AG04449 (cell line): ENCODE measurements around the gene NUDT9.

ENCODE experiments used
- CTCF ChIA-PET: fragments of 350-600 bp; formaldehyde crosslinking; extraction: SDS; loops from one replicate; lab custom pipeline; 2021; ENCODE audit warnings: antibody characterized with exemption; lab: Yijun Ruan, JAX
- POLR2A ChIA-PET: fragments of 400-600, 350-600 bp; formaldehyde crosslinking; extraction: SDS; loops from one replicate; lab custom pipeline; 2020; ENCODE audit warnings: antibody characterized with exemption, inconsistent platforms; lab: Yijun Ruan, JAX
- DNase-seq: peaks from one replicate; pipeline ENCODE4 v3.0.0-alpha.2; 2010; ENCODE audit warnings: low read depth, low spot score
- H3K4me3 ChIP-seq: 2 replicates; pipeline ENCODE4 v1.5.1; 2011; ENCODE audit warnings: low read depth, mild to moderate bottlenecking, control low read depth, low read length
- CTCF ChIP-seq: IDR thresholded peaks from one replicate; pipeline ENCODE4 v1.5.1; 2011; ENCODE audit warnings: mild to moderate bottlenecking, moderate library complexity, low read length, control low read depth, inconsistent platforms; ENCODE audit not compliant: insufficient read depth; ENCODE audit errors: missing control alignments

Gene NUDT9

GRCh38 chr4:87427518-87427868 lies 5.1 kb downstream of the NUDT9 start:
- ChIA-PET POLR2A (no interaction called here), CTCF (no interaction called here)
- DNase-seq, result no peak
- no peak for TF ChIP-seq CTCF
- H3K4me3 ChIP-seq, result no peak overlapping the region

GRCh38 chr4:87428979-87429378 lies 6.6 kb downstream of the NUDT9 start:
- ChIA-PET POLR2A (no interaction called here), CTCF (interaction anchor here (1.2 kb wide), 1 partner anchor 38 kb away, joined by 4 read pairs; the partner anchor contains the start of gene HSD17B11)
- no peak overlapping the region for H3K4me3 ChIP-seq

GRCh38 chr4:87430038-87430437 lies 7.7 kb downstream of the NUDT9 start:
- ChIA-PET POLR2A (no interaction called here), CTCF (no interaction called here)
- no peak for DNase-seq
- TF ChIP-seq CTCF, result no peak
- H3K4me3 ChIP-seq, result no peak overlapping the region

More at GRCh38 chr4:87428979-87429378, 6.6 kb downstream of the NUDT9 start:
- no peak for TF ChIP-seq CTCF
- no peak for DNase-seq

- no peak for DNase-seq
- TF ChIP-seq CTCF, result no peak
- no peak overlapping the region for H3K4me3 ChIP-seq
- ChIA-PET CTCF (interaction anchor here (2.2 kb wide), 1 partner anchor 57 kb away, joined by 8 read pairs; no protein-coding TSS in a partner anchor), POLR2A (no interaction called here)
Observed at GRCh38 chr4:87433342-87433741, 11.0 kb downstream of the NUDT9 start.

- ChIA-PET POLR2A (no interaction called here), CTCF (interaction anchor here (1.0 to 2.3 kb wide), 4 partner anchors 15 to 67 kb away, joined by 3 to 8 read pairs (median 5); no protein-coding TSS in a partner anchor)
- no peak for TF ChIP-seq CTCF
- H3K4me3 ChIP-seq, result no peak overlapping the region
- no peak for DNase-seq
Observed at GRCh38 chr4:87442889-87443288, 20.5 kb downstream of the NUDT9 start.

- no peak for TF ChIP-seq CTCF
- ChIA-PET POLR2A (no interaction called here), CTCF (interaction anchor here (0.7 to 2.3 kb wide), 4 partner anchors 20 to 91 kb away, joined by 3 to 8 read pairs (median 4); no protein-coding TSS in a partner anchor)
- DNase-seq, result no peak
- H3K4me3 ChIP-seq, result no peak overlapping the region
Observed at GRCh38 chr4:87444741-87445140, 22.4 kb downstream of the NUDT9 start.
